Smooth muscle cell of the umbilical artery (primary cell): ENCODE data around the gene BEAN1. TPM values are rescaled to one million over a fixed set of nuclear protein-coding genes. Genes with fewer than 3 reads are reported as not detected.

Experiments
- total RNA-seq: library from RNA; depleted of rRNA; stranded (reverse); fragments of >200 nt; gene quantifications from 2 replicates; pipeline ENCODE4 v1.2.3, GENCODE V29; 2014

Gene BEAN1
- 0.09 TPM in 1 of 2 replicates, not detected in the other for total RNA-seq

GRCh38 chr16:66427036-66427860 lies at the start of gene BEAN1:
Gene BEAN1 (plus strand): TSS chr16:66427295. CDS start chr16:66437677, 10,382 bp downstream.

Other genes starting within 250 kb of the BEAN1 start
- 0.42 and 0.59 TPM in 2 replicates for gene CDH5, start 60.6 kb upstream of the BEAN1 start, total RNA-seq
- gene TK2, start 122.8 kb downstream of the BEAN1 start, total RNA-seq, result 48.4 and 54.3 TPM in 2 replicates
- 37.1 and 51.1 TPM in 2 replicates for gene CKLF, start 125.3 kb downstream of the BEAN1 start, total RNA-seq
- 1.5 and 1.9 TPM in 2 replicates for gene CMTM1, start 139.1 kb downstream of the BEAN1 start, total RNA-seq
- not detected in 2 replicates for gene CMTM2, start 152.2 kb downstream of the BEAN1 start, total RNA-seq
- 8.0 and 14.8 TPM in 2 replicates for gene CMTM3, start 177.4 kb downstream of the BEAN1 start, total RNA-seq